H1 (cell line): ENCODE measurements around the gene STYK1. TPM values are rescaled to one million over a fixed set of nuclear protein-coding genes. Genes with fewer than 3 reads are reported as not detected.

Source experiments
- CTCF ChIA-PET: fragments of 300-600 bp; sonication (Branson Sonifier 250); formaldehyde crosslinking; loops from one replicate; lab custom pipeline; 2021; ENCODE audit not compliant: partially characterized antibody; lab: Charles Lee
- POLR2A ChIA-PET: fragments of 300-600 bp; sonication (Branson Sonifier 250); formaldehyde crosslinking; loops from one replicate; lab custom pipeline; 2021; ENCODE audit warnings: inconsistent platforms; ENCODE audit not compliant: partially characterized antibody; lab: Charles Lee
- DNase-seq, 2 experiments: peaks; one replicate each; pipeline versions ENCODE4 v3.0.0 to v3.0.0-alpha.2; 2010 to 2022; ENCODE audit warnings: low spot score in 2 of 2, low read depth in 1 of 2, mixed read lengths in 1 of 2
- FAIRE-seq: peaks from 2 replicates; lab custom pipeline; 2011; peaks lifted over from hg19 to GRCh38; lab: Jason Lieb, UNC
- H2AFZ ChIP-seq: 2 replicates; pipeline ENCODE4 v1.8.1; 2012; ENCODE audit warnings: low read length, inconsistent platforms
- H2AK5ac ChIP-seq: 2 replicates; pipeline ENCODE4 v1.6.1; 2013; ENCODE audit warnings: low read depth, low read length
- H2BK120ac ChIP-seq: replicated peaks from 2 replicates; pipeline ENCODE3; 2013; ENCODE audit warnings: low read depth, low read length, inconsistent platforms
- H2BK12ac ChIP-seq: 2 replicates; pipeline ENCODE4 v1.6.1; 2013; ENCODE audit warnings: low read depth, low read length
- H2BK15ac ChIP-seq: 2 replicates; pipeline ENCODE4 v1.6.1; 2013; ENCODE audit warnings: low read length
- H2BK20ac ChIP-seq: 2 replicates; pipeline ENCODE4 v1.6.1; 2013; ENCODE audit warnings: low read length
- H2BK5ac ChIP-seq: 2 replicates; pipeline ENCODE4 v1.6.1; 2013; ENCODE audit warnings: low read depth, low read length
- H3K14ac ChIP-seq: 2 replicates; pipeline ENCODE4 v1.6.1; 2013; ENCODE audit warnings: inconsistent platforms; ENCODE audit not compliant: insufficient read length
- H3K18ac ChIP-seq: 2 replicates; pipeline ENCODE4 v1.6.1; 2013; ENCODE audit warnings: low read length; ENCODE audit errors: extremely low read depth
- H3K23ac ChIP-seq: 2 replicates; pipeline ENCODE4 v1.6.1; 2013; ENCODE audit warnings: inconsistent platforms; ENCODE audit not compliant: insufficient read length
- H3K23me2 ChIP-seq: 2 replicates; pipeline ENCODE4 v1.6.1; 2013; ENCODE audit warnings: low read depth, low read length
- H3K27ac ChIP-seq: 2 replicates; pipeline ENCODE4 v1.6.1; 2011; ENCODE audit warnings: low read depth, low read length, inconsistent platforms
- H3K27me3 ChIP-seq, 4 experiments: replicated peaks in 1 of 4; 1 replicate in 1 of 4; 2 replicates in 3 of 4; pipeline versions ENCODE4 v1.6.1 to v1.8.1; 2011 to 2013; ENCODE audit warnings: low read length in 3 of 4, mild to moderate bottlenecking in 3 of 4, inconsistent platforms in 2 of 4, mixed read lengths in 2 of 4, moderate library complexity in 1 of 4; ENCODE audit not compliant: control insufficient read depth in 3 of 4, insufficient read depth in 3 of 4; ENCODE audit errors: extremely low read depth in 1 of 4
- H3K36me3 ChIP-seq, 4 experiments: 2 replicates each; pipeline versions ENCODE4 v1.6.1 to v1.8.1; 2011 to 2013; ENCODE audit warnings: mild to moderate bottlenecking in 4 of 4, low read length in 3 of 4, moderate library complexity in 2 of 4, control low read depth in 1 of 4, inconsistent platforms in 1 of 4; ENCODE audit not compliant: insufficient read depth in 4 of 4, control insufficient read depth in 2 of 4
- H3K4ac ChIP-seq: replicated peaks from 2 replicates; pipeline ENCODE3; 2013; ENCODE audit warnings: low read length, low read depth, mixed read lengths, inconsistent platforms; ENCODE audit not compliant: insufficient read length
- H3K4me1 ChIP-seq, 4 experiments: replicated peaks in 1 of 4; 1 replicate in 1 of 4; 2 replicates in 3 of 4; pipeline versions ENCODE4 v1.6.1 to v1.8.1; 2011 to 2013; ENCODE audit warnings: low read length in 3 of 4, inconsistent platforms in 2 of 4, mixed read lengths in 1 of 4; ENCODE audit not compliant: insufficient read depth in 4 of 4, control insufficient read depth in 3 of 4
- H3K4me2 ChIP-seq, 2 experiments: 2 replicates each; pipeline versions ENCODE4 v1.6.1 to v1.8.1; 2011 to 2013; ENCODE audit warnings: low read depth in 2 of 2, low read length in 2 of 2, control low read depth in 1 of 2, inconsistent platforms in 1 of 2, mild to moderate bottlenecking in 1 of 2; ENCODE audit not compliant: insufficient read depth in 1 of 2
- H3K4me3 ChIP-seq, 4 experiments: fragments of 200-600, 300-600 bp in 1 of 4; sonication (generic), shearing (Covaris generic), sonication (Bioruptor Twin) in 1 of 4; 2 replicates each; pipeline versions ENCODE4 v1.5.1 to v1.8.1; 2011 to 2016; ENCODE audit warnings: low read length in 4 of 4, low read depth in 3 of 4, control low read depth in 2 of 4, inconsistent platforms in 2 of 4, mild to moderate bottlenecking in 2 of 4, mixed read lengths in 1 of 4, moderate library complexity in 1 of 4; ENCODE audit not compliant: insufficient read depth in 2 of 4; ENCODE audit errors: extremely low read depth in 1 of 4
- H3K56ac ChIP-seq: replicated peaks from 2 replicates; pipeline ENCODE3; 2013; ENCODE audit warnings: low read depth, mild to moderate bottlenecking, mixed read lengths, low read length, inconsistent platforms; ENCODE audit not compliant: insufficient read length
- H3K79me1 ChIP-seq: 2 replicates; pipeline ENCODE4 v1.6.1; 2013; ENCODE audit warnings: low read depth, low read length, control low read depth
- H3K79me2 ChIP-seq, 2 experiments: 2 replicates each; pipeline versions ENCODE4 v1.6.1 to v1.8.1; 2012 to 2013; ENCODE audit warnings: low read length in 2 of 2, mild to moderate bottlenecking in 2 of 2, inconsistent platforms in 1 of 2; ENCODE audit not compliant: insufficient read depth in 2 of 2, control insufficient read depth in 1 of 2
- H3K9ac ChIP-seq, 4 experiments: replicated peaks in 1 of 4; 1 replicate in 1 of 4; 2 replicates in 3 of 4; pipeline versions ENCODE4 v1.6.1 to v1.8.1; 2011 to 2013; ENCODE audit warnings: low read depth in 3 of 4, low read length in 3 of 4, control low read depth in 2 of 4, mild to moderate bottlenecking in 2 of 4, moderate library complexity in 2 of 4, inconsistent platforms in 1 of 4; ENCODE audit errors: extremely low read depth in 1 of 4
- H3K9me3 ChIP-seq, 2 experiments: 2 replicates each; pipeline versions ENCODE4 v1.6.1 to v1.8.1; 2012 to 2013; ENCODE audit warnings: mild to moderate bottlenecking in 2 of 2, moderate library complexity in 2 of 2, control low read depth in 1 of 2, inconsistent platforms in 1 of 2, low read depth in 1 of 2, low read length in 1 of 2, mixed read lengths in 1 of 2; ENCODE audit not compliant: insufficient read depth in 2 of 2
- H4K20me1 ChIP-seq, 2 experiments: replicated peaks in 1 of 2; 2 replicates each; pipeline versions ENCODE3 to v1.8.1; 2011 to 2013; ENCODE audit warnings: inconsistent platforms in 2 of 2, low read length in 2 of 2, mild to moderate bottlenecking in 1 of 2; ENCODE audit not compliant: insufficient read depth in 2 of 2, control insufficient read depth in 1 of 2
- H4K5ac ChIP-seq: 2 replicates; pipeline ENCODE4 v1.6.1; 2013; ENCODE audit warnings: low read length, low read depth, mixed read lengths, inconsistent platforms; ENCODE audit not compliant: insufficient read length
- H4K8ac ChIP-seq: 2 replicates; pipeline ENCODE4 v1.8.0; 2013; ENCODE audit warnings: mild to moderate bottlenecking, moderate library complexity, low read length, inconsistent platforms; ENCODE audit not compliant: insufficient read depth; ENCODE audit errors: extremely low read depth
- H4K91ac ChIP-seq: replicated peaks from 2 replicates; pipeline ENCODE3; 2013; ENCODE audit warnings: low read length, mixed read lengths, inconsistent platforms; ENCODE audit not compliant: insufficient read length
- CBX5 ChIP-seq: fragments of 300-800, 300-1000 bp; sonication (generic); IDR thresholded peaks from 2 replicates; pipeline ENCODE4 v1.7.1; 2016; ENCODE audit warnings: antibody characterized with exemption, low read length, low read depth
- POLR2AphosphoS5 ChIP-seq: IDR thresholded peaks from 2 replicates; pipeline ENCODE4 v1.6.1; 2011; ENCODE audit warnings: low read depth, low read length
- WGBS, 2 experiments: shearing (Covaris generic) in 1 of 2; methylation state at CpG; one replicate each; pipeline versions ENCODE4 v1.1.6 to v1.1.7; 2013 to 2015; ENCODE audit warnings: low lambda C conversion rate in 2 of 2, mixed read lengths in 2 of 2, inconsistent platforms in 1 of 2, low coverage in 1 of 2, missing lambda C conversion rate in 1 of 2; ENCODE audit not compliant: insufficient replicate concordance in 2 of 2, insufficient coverage in 1 of 2, insufficient read length in 1 of 2; ENCODE audit errors: extremely low coverage in 1 of 2, missing lambda C conversion rate in 1 of 2; 5-methylcytosine and 5-hydroxymethylcytosine counted together
- polyA plus RNA-seq, 7 experiments: library from polyadenylated mRNA; depleted of rRNA in 3 of 7; stranded (reverse) in 5 of 7; unstranded in 2 of 7; fragments of >200 nt in 5 of 7; fragments of 200-250 nt in 2 of 7; gene quantifications; 1 replicate in 5 of 7; 2 replicates in 1 of 7; 4 replicates in 1 of 7; pipeline versions ENCODE4 v1.2.1 to v1.2.3, GENCODE V29; 2011 to 2013; ENCODE audit warnings: missing spikeins in 2 of 7, mixed read lengths in 2 of 7
- total RNA-seq: library from RNA; stranded (reverse); fragmentation: NEBNext Ultra II Directional; extraction: Animal tissue kit (Norgen Biotek cat#: 25700); gene quantifications from 2 replicates; pipeline ENCODE4 v1.2.1, GENCODE V29; 2021

STYK1 gene
- total and polyA plus RNA-seq, 2 of the 8 experiments (the other 6 are each of a cell fraction or from before 2014, with no cell fraction given), result 0.38 to 1.1 TPM

GRCh38 chr12:10612110-10612509 lies 61.7 kb downstream of the STYK1 start:
- no peak overlapping the region for H3K4ac ChIP-seq
- no peak overlapping the region for H2BK15ac ChIP-seq
- peak overlapping the region in 3 of 4 experiments; percentile 92 to 96 (median 94); a peak in 6 of 8 replicates for H3K4me3 ChIP-seq
- no peaks in the 10 kb centered on the region for H4K20me1 ChIP-seq
- POLR2A ChIA-PET, result interaction anchor here (1.3 to 2.7 kb wide), 4 partner anchors 10 to 110 kb away, joined by 3 to 12 read pairs (median 4); no protein-coding TSS in a partner anchor
- H3K18ac ChIP-seq, result no peak overlapping the region
- no peak overlapping the region for H2AK5ac ChIP-seq
- H3K79me1 ChIP-seq, result no peaks in the 10 kb centered on the region
- H4K5ac ChIP-seq, result no peak overlapping the region
- no peak overlapping the region for H2AFZ ChIP-seq
- no peak overlapping the region for H2BK12ac ChIP-seq
- H4K8ac ChIP-seq, result no peak overlapping the region
- H3K56ac ChIP-seq, result no peak overlapping the region
- DNase-seq (no peak), FAIRE-seq (no peak)
- H3K23ac ChIP-seq, result no peak overlapping the region
- no peaks in the 10 kb centered on the region for H3K27me3 ChIP-seq
- no peak overlapping the region for H2BK120ac ChIP-seq
- no peak overlapping the region for H3K14ac ChIP-seq
- WGBS, 2 experiments, result 91% methylated on average over 6 of the region's 6 CpGs; no CpG with 5 or more reads in 1 of the 2 experiments
- H3K79me2 ChIP-seq, result peaks cover 3 to 27% of the 10 kb centered on the region in 2 experiments; a peak in 3 of 4 replicates
- H2BK5ac ChIP-seq, result no peak overlapping the region
- H3K4me1 ChIP-seq, result peaks cover 0 to 3% (median 0%) of the 10 kb centered on the region in 4 experiments; a peak in 2 of 7 replicates
- H3K9ac ChIP-seq, result peak overlapping the region in 1 of 4 experiments; percentile 7; a peak in 1 of 7 replicates
- H3K23me2 ChIP-seq, result peaks cover 3% of the 10 kb centered on the region
- no peak overlapping the region for H3K27ac ChIP-seq
- no peaks in the 10 kb centered on the region for H3K9me3 ChIP-seq
- H3K36me3 ChIP-seq, result peaks cover 0 to 47% (median 14%) of the 10 kb centered on the region in 4 experiments; a peak in 6 of 8 replicates
- H2BK20ac ChIP-seq, result no peak overlapping the region
- H3K4me2 ChIP-seq, result peak overlapping the region; percentile 68 to 96
- CTCF ChIA-PET, result interaction anchor here (1.0 kb wide), 1 partner anchor 59 kb away, joined by 3 read pairs; no protein-coding TSS in a partner anchor
- H4K91ac ChIP-seq, result no peak overlapping the region
- TF ChIP-seq POLR2AphosphoS5 (peak; percentile 47; the same call in 1 of the 2 replicates), CBX5 (no peak)
